Left ventricle myocardium inferior (tissue), 1 donor: Measurements from ENCODE around the gene ALG9. TPM values are rescaled to one million over a fixed set of nuclear protein-coding genes. Genes with fewer than 3 reads are reported as not detected.
"Not testable (repeated sequence)": the region's sequence is repeated elsewhere in the genome, so short reads cannot be mapped to it uniquely, and the experiment has no call there.

ENCODE experiments used
- DNase-seq: peaks from one replicate; pipeline ENCODE4 v3.0.0-alpha.2; 2020
- H3K27ac ChIP-seq: fragments of 200-600 bp; replicated peaks from 2 replicates; pipeline ENCODE4 v1.8.0; 2021
- H3K27me3 ChIP-seq: fragments of 200-600 bp; 2 replicates; pipeline ENCODE4 v1.8.0; 2021; ENCODE audit warnings: low read depth
- H3K36me3 ChIP-seq: fragments of 200-600 bp; 2 replicates; pipeline ENCODE4 v1.8.0; 2021
- H3K4me1 ChIP-seq: fragments of 200-600 bp; 2 replicates; pipeline ENCODE4 v1.8.0; 2021
- H3K4me3 ChIP-seq: fragments of 200-600 bp; 2 replicates; pipeline ENCODE4 v1.8.0; 2021; ENCODE audit warnings: mild to moderate bottlenecking, moderate library complexity
- H3K9me3 ChIP-seq: fragments of 200-600 bp; replicated peaks from 2 replicates; pipeline ENCODE4 v1.8.0; 2021
- intact Hi-C: fragments of 100-400 bp; cut with micrococcal nuclease; formaldehyde crosslinking; loops from one replicate; pipeline ENCODE4 v1.11.0; 2022
- total RNA-seq: library from RNA; stranded (reverse); fragmentation: NEBNext Ultra II Directional; extraction: Animal tissue kit (Norgen Biotek cat#: 25700); gene quantifications from one replicate; pipeline ENCODE4 v1.2.1, GENCODE V29; 2021
- TF ChIP-seq, protein P1 (sequence below): fragments of 200-600 bp; IDR thresholded peaks from 2 replicates; pipeline ENCODE4 v1.8.0; 2021; ENCODE audit warnings: antibody characterized with exemption, mild to moderate bottlenecking, borderline replicate concordance
- donor health status: DM: no; HTN: yes; CAD: no; lungs with severe emphysema.

Gene ALG9
- total RNA-seq, 1 donor from 2014 or later: 14.4 TPM

DNA sequence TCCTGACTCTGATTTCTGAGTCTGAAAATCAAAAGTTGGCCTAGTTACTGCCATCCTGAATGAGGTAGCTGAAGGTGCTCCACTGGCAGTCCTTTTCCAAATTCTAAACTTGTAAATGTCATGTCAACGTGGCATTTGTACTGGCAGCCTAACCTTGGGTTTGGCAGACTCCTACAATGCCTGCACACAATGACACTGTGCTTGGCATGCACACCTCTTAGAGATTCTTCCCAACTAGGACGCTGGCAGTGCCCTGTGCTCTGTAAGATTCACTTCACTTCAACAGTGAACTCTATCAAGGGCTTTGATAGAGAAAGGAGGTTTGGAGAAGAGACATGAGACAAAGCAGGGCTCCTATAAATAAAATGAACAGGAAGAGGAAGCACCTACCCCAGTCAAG, 83.3 kb downstream of the ALG9 start:
- no peaks in the 10 kb centered on the region for H3K27me3 ChIP-seq
- intact Hi-C loops: no loop called here
- TF ChIP-seq, protein P1, sequence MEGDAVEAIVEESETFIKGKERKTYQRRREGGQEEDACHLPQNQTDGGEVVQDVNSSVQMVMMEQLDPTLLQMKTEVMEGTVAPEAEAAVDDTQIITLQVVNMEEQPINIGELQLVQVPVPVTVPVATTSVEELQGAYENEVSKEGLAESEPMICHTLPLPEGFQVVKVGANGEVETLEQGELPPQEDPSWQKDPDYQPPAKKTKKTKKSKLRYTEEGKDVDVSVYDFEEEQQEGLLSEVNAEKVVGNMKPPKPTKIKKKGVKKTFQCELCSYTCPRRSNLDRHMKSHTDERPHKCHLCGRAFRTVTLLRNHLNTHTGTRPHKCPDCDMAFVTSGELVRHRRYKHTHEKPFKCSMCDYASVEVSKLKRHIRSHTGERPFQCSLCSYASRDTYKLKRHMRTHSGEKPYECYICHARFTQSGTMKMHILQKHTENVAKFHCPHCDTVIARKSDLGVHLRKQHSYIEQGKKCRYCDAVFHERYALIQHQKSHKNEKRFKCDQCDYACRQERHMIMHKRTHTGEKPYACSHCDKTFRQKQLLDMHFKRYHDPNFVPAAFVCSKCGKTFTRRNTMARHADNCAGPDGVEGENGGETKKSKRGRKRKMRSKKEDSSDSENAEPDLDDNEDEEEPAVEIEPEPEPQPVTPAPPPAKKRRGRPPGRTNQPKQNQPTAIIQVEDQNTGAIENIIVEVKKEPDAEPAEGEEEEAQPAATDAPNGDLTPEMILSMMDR: no peak
- no peak overlapping the region for H3K4me3 ChIP-seq
- H3K27ac ChIP-seq: peak overlapping the region; percentile 92
- H3K36me3 ChIP-seq: peaks cover 19% of the 10 kb centered on the region
- H3K9me3 ChIP-seq: no peaks in the 10 kb centered on the region
- H3K4me1 ChIP-seq: peaks cover 59% of the 10 kb centered on the region
- DNase-seq: peak; percentile 53

DNA sequence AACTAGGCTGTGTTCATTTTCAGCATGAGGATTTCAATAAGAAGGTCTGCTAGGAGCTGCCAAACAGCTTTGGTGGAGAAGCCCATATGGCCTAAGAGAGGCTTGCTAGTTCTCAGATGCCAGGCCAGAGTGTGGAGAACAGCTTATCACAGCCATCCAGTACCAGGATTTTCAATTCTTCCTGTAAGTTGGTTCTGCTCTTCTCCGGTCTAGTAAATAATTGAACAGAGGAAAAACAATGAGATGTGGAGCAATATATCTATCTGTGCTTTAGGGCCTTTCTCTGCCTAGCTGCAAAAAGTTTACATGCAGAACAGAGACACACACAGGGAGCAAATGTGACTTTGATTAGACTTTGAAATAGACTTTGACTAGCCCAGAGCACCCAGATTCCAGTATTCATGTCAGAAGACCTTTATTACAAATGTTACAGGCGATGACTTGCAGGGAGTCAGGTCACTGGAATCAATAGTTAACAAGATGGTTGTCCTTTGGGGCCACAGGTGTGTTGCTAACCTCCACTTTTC, 85.4 kb downstream of the ALG9 start:
- Histone ChIP-seq H3K4me3 (no peak overlapping the region), H3K27ac (peak overlapping the region; percentile 92), H3K9me3 (no peaks in the 10 kb centered on the region), H3K36me3 (peaks cover 14% of the 10 kb centered on the region), H3K27me3 (no peaks in the 10 kb centered on the region), H3K4me1 (peaks cover 69% of the 10 kb centered on the region)
- intact Hi-C loops: no loop called here
- TF ChIP-seq, protein P1: no peak
- no peak for DNase-seq

DNA sequence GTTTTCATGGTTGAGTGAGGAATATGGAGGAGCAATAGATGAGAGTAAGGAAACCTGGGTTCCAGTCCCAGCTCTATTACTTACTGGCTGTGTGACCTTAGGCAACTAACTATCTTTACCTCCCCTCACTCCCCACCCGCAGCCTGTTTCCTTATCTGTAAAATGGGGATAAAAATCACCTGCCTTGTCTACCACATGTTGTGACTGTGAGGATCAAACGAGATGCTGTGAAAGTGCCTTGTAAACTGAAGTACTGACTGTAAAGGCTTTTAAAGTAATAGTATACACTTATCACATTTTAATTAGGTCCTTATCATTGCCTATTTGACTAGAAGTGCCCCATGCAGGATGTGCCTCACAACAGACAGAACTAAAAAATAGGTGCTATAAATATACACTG, 86.3 kb downstream of the ALG9 start:
- Histone ChIP-seq H3K4me1 (peaks cover 64% of the 10 kb centered on the region), H3K27me3 (no peaks in the 10 kb centered on the region), H3K36me3 (peaks cover 14% of the 10 kb centered on the region), H3K27ac (peak overlapping the region; percentile 92), H3K4me3 (no peak overlapping the region), H3K9me3 (no peaks in the 10 kb centered on the region)
- TF ChIP-seq, protein P1: no peak
- DNase-seq: no peak
- intact Hi-C loops: no loop called here

DNA sequence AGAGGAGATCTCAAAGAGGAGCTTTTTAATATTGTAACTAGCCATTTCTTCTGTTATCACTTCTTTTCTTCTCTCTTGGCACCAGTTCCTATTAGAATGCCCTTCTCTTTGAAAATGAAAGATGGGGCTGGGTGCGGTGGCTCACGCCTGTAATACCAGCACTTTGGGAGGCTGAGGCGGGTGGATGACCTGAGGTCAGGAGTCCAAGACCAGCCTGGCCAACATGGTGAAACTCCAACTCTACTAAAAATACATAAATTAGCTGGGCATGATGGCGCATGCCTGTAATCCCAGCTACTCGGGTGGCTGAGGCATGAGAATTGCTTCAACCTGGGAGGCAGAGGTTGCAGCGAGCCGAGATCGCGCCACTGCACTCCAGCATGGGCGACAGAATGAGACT, 87.1 kb downstream of the ALG9 start:
- peak overlapping the region; percentile 92 for H3K27ac ChIP-seq
- DNase-seq, H3K4me3 ChIP-seq, intact Hi-C loops, H3K9me3 ChIP-seq, H3K27me3 ChIP-seq: not testable (repeated sequence)
- H3K4me1 ChIP-seq: peaks cover 64% of the 10 kb centered on the region
- peaks cover 14% of the 10 kb centered on the region for H3K36me3 ChIP-seq

DNA sequence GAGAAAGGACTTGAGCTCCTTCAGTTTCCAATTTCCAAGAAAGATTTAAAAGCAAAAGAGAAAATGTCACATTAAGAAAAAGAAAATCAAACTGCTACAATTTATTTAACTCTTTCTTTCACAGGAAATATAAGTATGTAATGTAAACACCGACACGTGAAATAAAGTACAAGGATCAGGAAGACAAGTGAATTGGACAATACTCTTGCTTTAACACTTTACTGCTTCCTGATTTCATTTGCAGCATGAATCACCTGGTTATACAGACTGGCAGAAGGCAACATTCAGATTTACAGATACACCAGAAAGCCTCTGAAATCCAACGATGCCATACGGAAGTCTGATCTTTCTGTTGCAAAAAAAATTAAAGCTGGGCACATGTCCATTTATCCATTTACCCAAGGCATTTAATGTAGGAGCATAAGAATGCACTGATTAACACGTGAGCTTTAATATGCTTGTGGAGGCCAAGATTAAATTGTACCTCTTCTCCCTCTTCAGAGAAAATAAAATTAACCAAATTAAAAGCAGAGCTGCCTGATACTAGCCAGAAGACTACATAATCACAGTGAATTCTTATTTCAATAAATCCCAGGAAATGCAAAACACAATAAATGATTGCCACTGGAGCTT, 89.2 kb downstream of the ALG9 start:
- H3K4me1 ChIP-seq: peaks cover 46% of the 10 kb centered on the region
- peak overlapping the region; percentile 21 for H3K27ac ChIP-seq
- peaks cover 14% of the 10 kb centered on the region for H3K36me3 ChIP-seq
- TF ChIP-seq, protein P1: no peak
- H3K9me3 ChIP-seq: no peaks in the 10 kb centered on the region
- DNase-seq: no peak
- H3K4me3 ChIP-seq: no peak overlapping the region
- intact Hi-C loops: no loop called here
- H3K27me3 ChIP-seq: no peaks in the 10 kb centered on the region

DNA sequence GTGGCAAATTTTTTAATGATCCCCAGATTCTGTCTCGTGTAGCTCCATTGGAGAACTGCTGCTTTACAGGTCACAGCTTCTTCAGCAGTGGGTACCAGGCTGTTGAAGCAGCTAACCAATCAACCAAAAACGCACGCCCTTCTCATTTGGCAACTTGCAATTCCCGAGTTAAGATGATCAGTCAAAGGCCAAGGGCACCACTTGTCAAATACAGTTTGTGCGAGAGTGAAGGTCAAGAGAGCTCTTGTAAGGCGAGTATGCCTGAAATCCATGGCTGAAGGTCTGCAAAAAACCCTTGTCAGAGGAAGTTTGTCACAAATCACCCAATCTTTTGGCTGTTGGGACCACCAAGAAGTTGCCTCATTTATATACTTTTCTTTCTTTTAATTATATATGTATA, 92.3 kb downstream of the ALG9 start:
- H3K27ac ChIP-seq: peak overlapping the region; percentile 34
- intact Hi-C loops: loop anchor here (5.0 to 10.0 kb wide), 3 partner anchors 56 to 192 kb away; partner anchors contain the start of gene SIK2
- H3K4me1 ChIP-seq: peaks cover 25% of the 10 kb centered on the region
- no peaks in the 10 kb centered on the region for H3K9me3 ChIP-seq
- no peak for DNase-seq
- H3K4me3 ChIP-seq: no peak overlapping the region
- TF ChIP-seq, protein P1: no peak
- H3K27me3 ChIP-seq: no peaks in the 10 kb centered on the region
- no peaks in the 10 kb centered on the region for H3K36me3 ChIP-seq
